H9 (cell line): ENCODE results near the gene ZC3H12D. TPM values are rescaled to one million over a fixed set of nuclear protein-coding genes. Genes with fewer than 3 reads are reported as not detected.

Experiments used
- DNase-seq: peaks from one replicate; pipeline ENCODE4 v3.0.0-alpha.2; 2017
- H2AFZ ChIP-seq: one replicate; pipeline ENCODE4 v1.6.1; 2013; ENCODE audit warnings: mild to moderate bottlenecking, low read length, control low read depth, moderate library complexity
- H2AK5ac ChIP-seq: 2 replicates; pipeline ENCODE4 v1.6.1; 2013; ENCODE audit warnings: low read length, control low read depth, mixed read lengths; ENCODE audit not compliant: insufficient read length
- H2BK120ac ChIP-seq: one replicate; pipeline ENCODE4 v1.6.1; 2013; ENCODE audit warnings: low read depth, mild to moderate bottlenecking, low read length, control low read depth, inconsistent platforms; ENCODE audit not compliant: poor library complexity, severe bottlenecking
- H2BK12ac ChIP-seq: 2 replicates; pipeline ENCODE4 v1.6.1; 2013; ENCODE audit warnings: low read length, control low read depth, mixed read lengths, low read depth; ENCODE audit not compliant: insufficient read length
- H2BK15ac ChIP-seq: 2 replicates; pipeline ENCODE4 v1.6.1; 2013; ENCODE audit warnings: low read depth, low read length, control low read depth
- H2BK20ac ChIP-seq: one replicate; pipeline ENCODE4 v1.6.1; 2013; ENCODE audit warnings: low read depth, mild to moderate bottlenecking, low read length, control low read depth, inconsistent platforms; ENCODE audit not compliant: poor library complexity, severe bottlenecking
- H2BK5ac ChIP-seq: 2 replicates; pipeline ENCODE4 v1.6.1; 2013; ENCODE audit warnings: low read length, control low read depth, mixed read lengths; ENCODE audit not compliant: insufficient read length
- H3K14ac ChIP-seq: 2 replicates; pipeline ENCODE4 v1.6.1; 2013; ENCODE audit warnings: low read length, control low read depth; ENCODE audit not compliant: insufficient read depth
- H3K18ac ChIP-seq: 2 replicates; pipeline ENCODE4 v1.6.1; 2013; ENCODE audit warnings: low read depth, mild to moderate bottlenecking, mixed read lengths, low read length, control low read depth; ENCODE audit not compliant: insufficient read length
- H3K23ac ChIP-seq: 2 replicates; pipeline ENCODE4 v1.6.1; 2013; ENCODE audit warnings: low read length, control low read depth, mixed read lengths, low read depth; ENCODE audit not compliant: insufficient read length
- H3K23me2 ChIP-seq: 2 replicates; pipeline ENCODE4 v1.6.1; 2013; ENCODE audit warnings: low read depth, mild to moderate bottlenecking, mixed read lengths, low read length, control low read depth; ENCODE audit not compliant: insufficient read length, poor library complexity, severe bottlenecking
- H3K27ac ChIP-seq: 2 replicates; pipeline ENCODE4 v1.5.1; 2013; ENCODE audit warnings: low read length, control low read depth, mixed read lengths, low read depth; ENCODE audit not compliant: insufficient read length
- H3K27me3 ChIP-seq: 2 replicates; pipeline ENCODE4 v1.6.1; 2013; ENCODE audit warnings: low read length, control low read depth, inconsistent platforms; ENCODE audit not compliant: insufficient read depth
- H3K4ac ChIP-seq: 2 replicates; pipeline ENCODE4 v1.6.1; 2013; ENCODE audit warnings: low read depth, mild to moderate bottlenecking, control low read depth, inconsistent platforms, low read length, moderate library complexity
- H3K4me1 ChIP-seq: 2 replicates; pipeline ENCODE4 v1.6.1; 2013; ENCODE audit warnings: low read length, control low read depth, inconsistent platforms; ENCODE audit not compliant: insufficient read depth
- H3K4me2 ChIP-seq: 2 replicates; pipeline ENCODE4 v1.6.1; 2013; ENCODE audit warnings: low read length, control low read depth, mixed read lengths; ENCODE audit not compliant: insufficient read length, insufficient read depth
- H3K56ac ChIP-seq: 2 replicates; pipeline ENCODE4 v1.6.1; 2013; ENCODE audit warnings: low read depth, mild to moderate bottlenecking, mixed read lengths, low read length, control low read depth; ENCODE audit not compliant: insufficient read length
- H3K79me1 ChIP-seq: 2 replicates; pipeline ENCODE4 v1.6.1; 2013; ENCODE audit warnings: low read depth, mild to moderate bottlenecking, moderate library complexity, low read length, control low read depth, inconsistent platforms; ENCODE audit not compliant: insufficient read depth, poor library complexity, severe bottlenecking
- H3K79me2 ChIP-seq: 2 replicates; pipeline ENCODE4 v1.6.1; 2013; ENCODE audit warnings: low read length, control low read depth, inconsistent platforms; ENCODE audit not compliant: insufficient read depth
- H3K9ac ChIP-seq: 2 replicates; pipeline ENCODE4 v1.6.1; 2013; ENCODE audit warnings: low read length, control low read depth, mixed read lengths; ENCODE audit not compliant: insufficient read length; ENCODE audit errors: extremely low read depth
- H3K9me3 ChIP-seq: one replicate; pipeline ENCODE4 v1.6.1; 2013; ENCODE audit warnings: low read depth, low read length, inconsistent platforms; ENCODE audit not compliant: control insufficient read depth
- H3T11ph ChIP-seq: one replicate; pipeline ENCODE4 v1.6.1; 2013; ENCODE audit warnings: mild to moderate bottlenecking, low read length, control low read depth, inconsistent platforms
- H4K20me1 ChIP-seq: one replicate; pipeline ENCODE4 v1.6.1; 2013; ENCODE audit not compliant: control insufficient read depth, insufficient read length, insufficient read depth
- H4K5ac ChIP-seq: 2 replicates; pipeline ENCODE4 v1.6.1; 2013; ENCODE audit warnings: low read depth, mild to moderate bottlenecking, mixed read lengths, low read length, control low read depth; ENCODE audit not compliant: insufficient read length
- H4K8ac ChIP-seq: replicated peaks from 2 replicates; pipeline ENCODE4 v1.6.1; 2013; ENCODE audit warnings: low read length, control low read depth, mixed read lengths, low read depth; ENCODE audit not compliant: insufficient read length
- H4K91ac ChIP-seq: 2 replicates; pipeline ENCODE4 v1.6.1; 2013; ENCODE audit warnings: low read depth, mild to moderate bottlenecking, moderate library complexity, mixed read lengths, low read length, control low read depth; ENCODE audit not compliant: insufficient read length
- H3K27ac Mint-ChIP-seq, 3 experiments: 2 replicates in 2 of 3; 3 replicates in 1 of 3; pipeline ENCODE4 v1.8.0; 2020 to 2021; ENCODE audit warnings: mixed read lengths in 3 of 3, mild to moderate bottlenecking in 1 of 3, moderate library complexity in 1 of 3
- H3K27me3 Mint-ChIP-seq: 2 replicates; pipeline ENCODE4 v1.8.0; 2021; ENCODE audit warnings: low read depth, mild to moderate bottlenecking, moderate library complexity, mixed read lengths
- H3K36me3 Mint-ChIP-seq, 3 experiments: 2 replicates in 2 of 3; 3 replicates in 1 of 3; pipeline ENCODE4 v1.8.0; 2020 to 2021; ENCODE audit warnings: low read depth in 3 of 3, mixed read lengths in 3 of 3; ENCODE audit not compliant: insufficient read depth in 1 of 3
- H3K4me1 Mint-ChIP-seq, 2 experiments: 2 replicates each; pipeline ENCODE4 v1.8.0; 2020; ENCODE audit warnings: mixed read lengths in 2 of 2
- H3K4me3 Mint-ChIP-seq, 2 experiments: 2 replicates in 1 of 2; 3 replicates in 1 of 2; pipeline ENCODE4 v1.8.0; 2020 to 2021; ENCODE audit warnings: mild to moderate bottlenecking in 2 of 2, mixed read lengths in 2 of 2, moderate library complexity in 1 of 2
- H3K9me3 Mint-ChIP-seq, 2 experiments: 2 replicates in 1 of 2; 3 replicates in 1 of 2; pipeline ENCODE4 v1.8.0; 2020; ENCODE audit warnings: mild to moderate bottlenecking in 2 of 2, mixed read lengths in 2 of 2, moderate library complexity in 1 of 2
- total RNA-seq: library from RNA; stranded (reverse); gene quantifications from 2 replicates; pipeline ENCODE4 v1.2.1, GENCODE V29; 2021
- TF ChIP-seq, protein P1 (sequence below): fragments of 200-600 bp; sonication (generic); conservative IDR thresholded peaks from 3 replicates; pipeline ENCODE4 v1.8.0; 2021; ENCODE audit warnings: antibody characterized with exemption, mild to moderate bottlenecking

Gene ZC3H12D
- total RNA-seq, 1 experiment from 2014 or later, result 0.07 TPM

DNA sequence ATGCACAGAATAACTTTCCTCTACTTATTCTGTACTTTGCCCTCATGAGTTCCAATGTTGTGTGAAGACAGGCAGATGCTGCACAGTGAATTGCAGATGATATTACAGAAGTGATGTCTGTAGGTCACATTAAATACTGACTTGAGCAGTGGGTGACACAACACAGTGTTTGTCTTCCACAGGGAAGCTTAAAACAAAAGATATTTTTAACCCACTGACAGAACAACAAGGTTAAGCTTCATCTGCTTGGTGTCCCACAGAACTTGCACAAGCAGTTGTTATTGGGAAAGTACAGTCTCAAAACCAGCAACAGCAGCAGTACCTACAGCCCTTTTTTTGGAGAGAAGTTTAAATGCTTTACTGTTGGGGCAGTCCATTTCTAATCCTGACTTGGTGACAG lies 74.3 kb downstream of the ZC3H12D start:
- Histone ChIP-seq H2BK120ac (no peak overlapping the region), H3K4ac (no peak overlapping the region), H4K20me1 (no peaks in the 10 kb centered on the region), H3K9me3 (no peaks in the 10 kb centered on the region), H2BK12ac (no peak overlapping the region), H3K79me1 (no peaks in the 10 kb centered on the region), H3K18ac (no peak overlapping the region), H3K23ac (no peak overlapping the region), H3K27ac (no peak overlapping the region), H3T11ph (no peak overlapping the region), H3K79me2 (no peaks in the 10 kb centered on the region), H3K9ac (no peak overlapping the region), H4K91ac (no peak overlapping the region), H2AFZ (no peak overlapping the region), H3K4me1 (no peaks in the 10 kb centered on the region), H2AK5ac (no peak overlapping the region), H3K56ac (no peak overlapping the region), H2BK20ac (no peak overlapping the region), H3K14ac (no peak overlapping the region), H4K5ac (no peak overlapping the region), H2BK15ac (no peak overlapping the region), H4K8ac (no peak overlapping the region), H3K27me3 (no peaks in the 10 kb centered on the region), H3K23me2 (no peaks in the 10 kb centered on the region), H3K4me2 (no peak overlapping the region), H2BK5ac (no peak overlapping the region)
- Mint-ChIP-seq H3K4me1 (no peaks in the 10 kb centered on the region), H3K27me3 (no peaks in the 10 kb centered on the region), H3K27ac (no peak overlapping the region), H3K9me3 (peaks cover 0 to 6% of the 10 kb centered on the region in 2 experiments; a peak in 2 of 5 replicates), H3K36me3 (peaks cover 0 to 20% (median 12%) of the 10 kb centered on the region in 3 experiments; a peak in 3 of 7 replicates), H3K4me3 (no peak overlapping the region)
- DNase-seq, result no peak
- TF ChIP-seq, protein P1, sequence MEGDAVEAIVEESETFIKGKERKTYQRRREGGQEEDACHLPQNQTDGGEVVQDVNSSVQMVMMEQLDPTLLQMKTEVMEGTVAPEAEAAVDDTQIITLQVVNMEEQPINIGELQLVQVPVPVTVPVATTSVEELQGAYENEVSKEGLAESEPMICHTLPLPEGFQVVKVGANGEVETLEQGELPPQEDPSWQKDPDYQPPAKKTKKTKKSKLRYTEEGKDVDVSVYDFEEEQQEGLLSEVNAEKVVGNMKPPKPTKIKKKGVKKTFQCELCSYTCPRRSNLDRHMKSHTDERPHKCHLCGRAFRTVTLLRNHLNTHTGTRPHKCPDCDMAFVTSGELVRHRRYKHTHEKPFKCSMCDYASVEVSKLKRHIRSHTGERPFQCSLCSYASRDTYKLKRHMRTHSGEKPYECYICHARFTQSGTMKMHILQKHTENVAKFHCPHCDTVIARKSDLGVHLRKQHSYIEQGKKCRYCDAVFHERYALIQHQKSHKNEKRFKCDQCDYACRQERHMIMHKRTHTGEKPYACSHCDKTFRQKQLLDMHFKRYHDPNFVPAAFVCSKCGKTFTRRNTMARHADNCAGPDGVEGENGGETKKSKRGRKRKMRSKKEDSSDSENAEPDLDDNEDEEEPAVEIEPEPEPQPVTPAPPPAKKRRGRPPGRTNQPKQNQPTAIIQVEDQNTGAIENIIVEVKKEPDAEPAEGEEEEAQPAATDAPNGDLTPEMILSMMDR, result no peak
